T-helper 2 cell (primary cell): Measurements from ENCODE around the gene SMARCA4.
"Not testable (repeated sequence)": the region's sequence is repeated elsewhere in the genome, so short reads cannot be mapped to it uniquely, and the experiment has no call there.

Experiments used
- DNase-seq, 5 experiments: peaks; one replicate each; pipeline versions ENCODE4 v3.0.0 to v3.0.0-alpha.2; 2012 to 2022

Gene SMARCA4

GRCh38 chr19:10929402-10929794 is 31.4 kb upstream of the SMARCA4 start:
- DNase-seq, result no peak

- DNase-seq, result no peak
Measured at GRCh38 chr19:10935371-10936059, 25.3 kb upstream of the SMARCA4 start.

- peak in 2 of 5 experiments; percentile 37 to 65 for DNase-seq
Measured at GRCh38 chr19:10936661-10937084, 24.2 kb upstream of the SMARCA4 start.

GRCh38 chr19:10941649-10942048 is 19.2 kb upstream of the SMARCA4 start:
- DNase-seq, result not testable (repeated sequence)

GRCh38 chr19:10943412-10943811 is 17.4 kb upstream of the SMARCA4 start:
- DNase-seq, result not testable (repeated sequence)

GRCh38 chr19:10945264-10945663 is 15.6 kb upstream of the SMARCA4 start:
- DNase-seq, result no peak

GRCh38 chr19:10946958-10947657 is 13.7 kb upstream of the SMARCA4 start:
- DNase-seq, result no peak

- DNase-seq, result no peak
Measured at GRCh38 chr19:10952809-10953208, 8.0 kb upstream of the SMARCA4 start.

GRCh38 chr19:10959277-10959968 is 1.4 kb upstream of the SMARCA4 start:
- DNase-seq, result not testable (repeated sequence)

GRCh38 chr19:10961073-10961860 is 437 bp downstream of the SMARCA4 start:
- peak in 1 of 5 experiments; percentile 80 for DNase-seq

GRCh38 chr19:10962863-10963262 is 2.0 kb downstream of the SMARCA4 start:
- DNase-seq, result no peak

GRCh38 chr19:10963865-10964264 is 3.0 kb downstream of the SMARCA4 start:
- no peak for DNase-seq

- no peak for DNase-seq
Measured at GRCh38 chr19:10964903-10965302, 4.1 kb downstream of the SMARCA4 start.

GRCh38 chr19:10965398-10965797 is 4.6 kb downstream of the SMARCA4 start:
- DNase-seq, result no peak

GRCh38 chr19:10966809-10967208 is 6.0 kb downstream of the SMARCA4 start:
- DNase-seq, result no peak

- DNase-seq, result no peak
Measured at GRCh38 chr19:10968527-10969135, 7.8 kb downstream of the SMARCA4 start.

- DNase-seq, result no peak
Measured at GRCh38 chr19:10971107-10971726, 10.4 kb downstream of the SMARCA4 start.

- no peak for DNase-seq
Measured at GRCh38 chr19:10975374-10976130, 14.7 kb downstream of the SMARCA4 start.

GRCh38 chr19:10976131-10976892 is 15.5 kb downstream of the SMARCA4 start:
- DNase-seq, result no peak

GRCh38 chr19:10977742-10978092 is 16.9 kb downstream of the SMARCA4 start:
- DNase-seq, result peak in 1 of 5 experiments; percentile 20
